ENCODE results near the gene HID1. TPM values are rescaled to one million over a fixed set of nuclear protein-coding genes. Genes with fewer than 3 reads are reported as not detected.

HID1 gene
- total RNA-seq, 1 donor from 2014 or later, result 36.6 TPM

GRCh38 chr17:75013092-75013559 is 40.6 kb upstream of the HID1 start:
- Mint-ChIP-seq H3K36me3 (peaks cover 11% of the 10 kb centered on the region), H3K27me3 (no peaks in the 10 kb centered on the region), H3K27ac (peak overlapping the region; percentile 19), H3K4me1 (ENCODE audit: unreplicated experiment) (peaks cover 22% of the 10 kb centered on the region), H3K4me3 (peak overlapping the region; percentile 94), H3K9me3 (no peaks in the 10 kb centered on the region)
- DNase-seq (ENCODE audit: extremely low spot score, unreplicated experiment), result no peak
- TF ChIP-seq CTCF (conservative IDR thresholded peaks at IDR 0.05), result no peak

- peak; percentile 73 for TF ChIP-seq CTCF (conservative IDR thresholded peaks at IDR 0.05)
These were observed 40.0 kb upstream of the HID1 start, which contains the start of gene MRPL58 for GRCh38 chr17:75012346-75013091. Gene MRPL58, plus strand, starts transcription at chr17:75012670. Its CDS starts 17 bp downstream, at chr17:75012687.

GRCh38 chr17:75012096-75012345 is 39.5 kb upstream of the HID1 start:
- Mint-ChIP-seq H3K27ac (peak overlapping the region; percentile 91), H3K4me1 (ENCODE audit: unreplicated experiment) (peaks cover 22% of the 10 kb centered on the region), H3K4me3 (peak overlapping the region; percentile 94), H3K9me3 (no peaks in the 10 kb centered on the region), H3K36me3 (peaks cover 8% of the 10 kb centered on the region), H3K27me3 (no peaks in the 10 kb centered on the region)
- DNase-seq (ENCODE audit: extremely low spot score, unreplicated experiment), result no peak
- no peak for TF ChIP-seq CTCF (conservative IDR thresholded peaks at IDR 0.05)

More at GRCh38 chr17:75012346-75013091, 40.0 kb upstream of the HID1 start, which contains the start of gene MRPL58:
- H3K4me1 Mint-ChIP-seq (ENCODE audit: unreplicated experiment), result peaks cover 22% of the 10 kb centered on the region
- peak; percentile 90 for DNase-seq (ENCODE audit: extremely low spot score, unreplicated experiment)
- H3K4me3 Mint-ChIP-seq, result peak within 1 kb of the TSS; percentile 94
- peak within 1 kb of the TSS; percentile 91 for H3K27ac Mint-ChIP-seq
- H3K36me3 Mint-ChIP-seq, result peaks cover 8% of the 10 kb centered on the region
- H3K27me3 Mint-ChIP-seq, result no peaks in the 10 kb centered on the region
- H3K9me3 Mint-ChIP-seq, result no peaks in the 10 kb centered on the region

GRCh38 chr17:75011401-75012095 is 39.0 kb upstream of the HID1 start:
- peaks cover 22% of the 10 kb centered on the region for H3K4me1 Mint-ChIP-seq (ENCODE audit: unreplicated experiment)
- no peaks in the 10 kb centered on the region for H3K9me3 Mint-ChIP-seq
- peak overlapping the region; percentile 94 for H3K4me3 Mint-ChIP-seq
- H3K27ac Mint-ChIP-seq, result peak overlapping the region; percentile 91
- H3K27me3 Mint-ChIP-seq, result no peaks in the 10 kb centered on the region
- DNase-seq (ENCODE audit: extremely low spot score, unreplicated experiment), result no peak
- TF ChIP-seq CTCF (conservative IDR thresholded peaks at IDR 0.05), result no peak
- peaks cover 8% of the 10 kb centered on the region for H3K36me3 Mint-ChIP-seq

- peaks cover 22% of the 10 kb centered on the region for H3K4me1 Mint-ChIP-seq (ENCODE audit: unreplicated experiment)
- H3K4me3 Mint-ChIP-seq, result peak overlapping the region; percentile 94
- TF ChIP-seq CTCF (conservative IDR thresholded peaks at IDR 0.05), result no peak
- DNase-seq (ENCODE audit: extremely low spot score, unreplicated experiment), result no peak
- no peaks in the 10 kb centered on the region for H3K9me3 Mint-ChIP-seq
- peaks cover 12% of the 10 kb centered on the region for H3K36me3 Mint-ChIP-seq
- H3K27me3 Mint-ChIP-seq, result no peaks in the 10 kb centered on the region
- peak overlapping the region; percentile 91 for H3K27ac Mint-ChIP-seq
These were observed 38.3 kb upstream of the HID1 start for GRCh38 chr17:75010683-75011400.

Data from type B pancreatic cell (in vitro differentiated cells).